Hepatocyte (in vitro differentiated cells): ENCODE results near the gene KRCC1.

Source experiments
- EZH2 ChIP-seq: fragments of 200-600 bp; sonication (generic); IDR thresholded peaks from 2 replicates; pipeline ENCODE4 v1.6.1; 2016; ENCODE audit warnings: antibody characterized with exemption, mild to moderate bottlenecking, borderline replicate concordance
- TF ChIP-seq, protein P1 (sequence below): fragments of 200-600 bp; sonication (generic); IDR thresholded peaks from 2 replicates; pipeline ENCODE4 v1.5.1; 2016; ENCODE audit warnings: antibody characterized with exemption, mild to moderate bottlenecking; ENCODE audit not compliant: poor library complexity

DNA sequence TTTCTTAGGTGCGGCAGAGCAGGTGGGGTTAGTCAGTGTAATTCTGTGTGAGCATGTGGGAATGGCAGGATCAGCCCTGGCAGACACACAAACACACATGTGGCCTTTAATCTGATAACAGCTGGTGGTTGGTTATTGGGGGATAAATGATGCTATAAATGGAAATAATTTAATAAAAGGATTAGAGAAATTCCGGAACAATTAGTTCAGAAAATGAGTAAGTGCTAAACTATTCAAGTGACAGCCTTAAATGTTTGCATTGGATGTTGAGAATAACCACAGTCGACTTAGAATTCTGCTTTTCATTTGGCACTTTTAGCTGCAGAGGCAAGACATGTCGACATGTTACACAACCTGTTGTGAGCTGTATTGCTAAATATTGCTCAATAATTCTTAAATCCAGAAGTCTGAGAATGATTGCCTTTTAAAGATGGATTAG lies 19.3 kb upstream of the KRCC1 start:
- TF ChIP-seq, protein P1, sequence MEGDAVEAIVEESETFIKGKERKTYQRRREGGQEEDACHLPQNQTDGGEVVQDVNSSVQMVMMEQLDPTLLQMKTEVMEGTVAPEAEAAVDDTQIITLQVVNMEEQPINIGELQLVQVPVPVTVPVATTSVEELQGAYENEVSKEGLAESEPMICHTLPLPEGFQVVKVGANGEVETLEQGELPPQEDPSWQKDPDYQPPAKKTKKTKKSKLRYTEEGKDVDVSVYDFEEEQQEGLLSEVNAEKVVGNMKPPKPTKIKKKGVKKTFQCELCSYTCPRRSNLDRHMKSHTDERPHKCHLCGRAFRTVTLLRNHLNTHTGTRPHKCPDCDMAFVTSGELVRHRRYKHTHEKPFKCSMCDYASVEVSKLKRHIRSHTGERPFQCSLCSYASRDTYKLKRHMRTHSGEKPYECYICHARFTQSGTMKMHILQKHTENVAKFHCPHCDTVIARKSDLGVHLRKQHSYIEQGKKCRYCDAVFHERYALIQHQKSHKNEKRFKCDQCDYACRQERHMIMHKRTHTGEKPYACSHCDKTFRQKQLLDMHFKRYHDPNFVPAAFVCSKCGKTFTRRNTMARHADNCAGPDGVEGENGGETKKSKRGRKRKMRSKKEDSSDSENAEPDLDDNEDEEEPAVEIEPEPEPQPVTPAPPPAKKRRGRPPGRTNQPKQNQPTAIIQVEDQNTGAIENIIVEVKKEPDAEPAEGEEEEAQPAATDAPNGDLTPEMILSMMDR: no peak
- TF ChIP-seq EZH2: no peak
